ENCODE measurements around the gene CNTNAP2. TPM values are rescaled to one million over a fixed set of nuclear protein-coding genes. Genes with fewer than 3 reads are reported as not detected.

CNTNAP2 gene
- total and polyA plus RNA-seq, 9 of the 15 experiments (the other 6 are each of a cell fraction or from before 2014, with no cell fraction given) = 0.04 to 0.62 (median 0.09) TPM; not detected in 4

GRCh38 chr7:147207988-147208387, 1091.4 kb downstream of the CNTNAP2 start (continued):
- TF ChIP-seq ARID3B (CRISPR knock-in tag; IDR thresholded peaks at IDR 0.05; ENCODE audit: borderline replicate concordance) = no peak
- TF ChIP-seq U2AF2 (optimal IDR thresholded peaks at IDR 0.05; ENCODE audit: low read depth, low read length) = no peak
- TF ChIP-seq ZNF217 (CRISPR knock-in tag; IDR thresholded peaks at IDR 0.05) = no peak
- no peak for TF ChIP-seq NFE2 (IDR thresholded peaks at IDR 0.05; ENCODE audit: low read depth)
- no peak for TF ChIP-seq ZBTB33 (CRISPR knock-in tag; IDR thresholded peaks at IDR 0.05)
- no peak for TF ChIP-seq SMAD4 (CRISPR knock-in tag; conservative IDR thresholded peaks at IDR 0.05)
- TF ChIP-seq ZC3H4 (CRISPR knock-in tag; IDR thresholded peaks at IDR 0.05; ENCODE audit: borderline replicate concordance) = no peak

- H3K27ac ChIP-seq (ENCODE audit: extremely low read depth, low read depth, low read length) = no peak overlapping the region
- TF ChIP-seq PBX2 (CRISPR knock-in tag; IDR thresholded peaks at IDR 0.05; ENCODE audit: low read depth) (no peak), PBX2 (tag; conservative IDR thresholded peaks at IDR 0.05; ENCODE audit: low read depth) (no peak), TFE3 (CRISPR knock-in tag; IDR thresholded peaks at IDR 0.05) (peak; percentile 81)
- H3K9ac ChIP-seq (ENCODE audit: insufficient read depth in 1 of 2, low read depth in 2 of 2, low read length in 2 of 2) = no peak overlapping the region
- FAIRE-seq = no peak
- DNase-seq (ENCODE audit: extremely low read depth in 1 of 4, low spot score in 3 of 4) = no peak
- H3K4me1 ChIP-seq (replicated peaks in 1 of 2; ENCODE audit: control insufficient read depth in 2 of 2, insufficient read depth in 2 of 2, low read length in 2 of 2) = no peaks in the 10 kb centered on the region
- no peaks in the 10 kb centered on the region for H3K79me2 ChIP-seq (ENCODE audit: control insufficient read depth, insufficient read depth, low read length)
- no TSS peak for BruUV-seq (replicated peaks)
- WGBS (ENCODE audit: insufficient coverage, low coverage, missing lambda C conversion rate) = 0% methylated on average over 2 of the region's 2 CpGs
- no peaks in the 10 kb centered on the region for H4K20me1 ChIP-seq (replicated peaks; ENCODE audit: control insufficient read depth, insufficient read depth, low read length)
- H3K4me3 ChIP-seq = no peak overlapping the region
- no peaks in the 10 kb centered on the region for H3K9me3 ChIP-seq (replicated peaks; ENCODE audit: control insufficient read depth, insufficient read depth, low read depth, low read length)
- H3K27me3 ChIP-seq (ENCODE audit: control insufficient read depth in 2 of 2, insufficient read depth in 2 of 2, low read length in 2 of 2) = no peaks in the 10 kb centered on the region
- no peaks in the 10 kb centered on the region for H3K9me1 ChIP-seq (ENCODE audit: control insufficient read depth, insufficient read depth, low read length)
- H3K36me3 ChIP-seq (ENCODE audit: control insufficient read depth, insufficient read depth, low read length) = no peaks in the 10 kb centered on the region
- no peak overlapping the region for H2AFZ ChIP-seq (ENCODE audit: low read depth, low read length)
- in situ Hi-C loops (cut with MboI) (no loop called here), intact Hi-C loops (cut with micrococcal nuclease) (no loop called here)
- ChIA-PET CTCF (ENCODE audit: low intra/inter-chr PET ratio) (no interaction called here), POLR2A (no interaction called here)
- no peak for ATAC-seq
- no peak overlapping the region for H3K4me2 ChIP-seq (ENCODE audit: insufficient read depth, low read length)
Measured at GRCh38 chr7:147231275-147231674, 1114.7 kb downstream of the CNTNAP2 start.
